G401.6 (cell line): ENCODE results near the gene RERE.

ENCODE experiments used
- FAIRE-seq: peaks from 2 replicates; lab custom pipeline; 2012; peaks lifted over from hg19 to GRCh38; lab: Jason Lieb, UNC

The RERE gene

DNA sequence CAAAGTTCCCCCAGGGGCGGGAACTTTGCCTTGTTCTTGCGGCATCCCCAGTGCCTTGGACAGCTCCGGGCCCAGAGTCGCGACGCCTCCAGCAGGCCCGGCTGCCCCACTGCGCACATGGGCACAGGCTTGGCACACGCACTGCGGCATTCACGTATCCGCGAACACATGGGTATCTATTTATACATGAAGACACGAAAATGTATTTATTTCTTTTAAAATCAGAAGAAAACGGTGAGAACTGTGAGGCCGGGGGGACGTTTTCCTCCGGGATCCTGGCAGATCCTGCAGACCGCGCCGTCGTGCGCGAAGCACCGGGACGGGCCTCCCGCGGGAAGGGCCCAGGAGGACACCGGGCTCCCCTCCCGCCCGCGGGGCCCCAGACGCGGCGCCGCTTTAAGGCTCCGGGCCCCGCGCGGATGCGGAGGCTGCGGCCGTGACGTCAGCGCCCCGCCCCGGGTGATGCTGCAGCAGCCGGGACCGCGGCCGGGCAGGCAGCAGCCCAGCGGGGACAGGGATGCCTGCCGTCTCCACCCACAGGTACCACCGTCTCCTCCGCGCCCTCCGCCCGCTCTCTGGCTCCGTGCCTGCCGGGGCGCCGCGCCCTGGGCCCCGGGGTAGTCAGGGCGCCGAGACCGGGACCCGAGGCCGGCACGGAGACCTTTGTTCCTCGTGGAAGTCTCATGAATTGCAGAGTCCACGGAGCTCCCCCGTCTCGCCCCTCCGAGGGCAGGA is 499.6 kb downstream of the RERE start, which contains the start of gene SLC45A1:
Gene SLC45A1, plus strand, starts transcription at position 468 of the 735 bp plus-strand sequence. CDS start 6,216 bp downstream, outside the sequence.
- FAIRE-seq, result no peak

DNA sequence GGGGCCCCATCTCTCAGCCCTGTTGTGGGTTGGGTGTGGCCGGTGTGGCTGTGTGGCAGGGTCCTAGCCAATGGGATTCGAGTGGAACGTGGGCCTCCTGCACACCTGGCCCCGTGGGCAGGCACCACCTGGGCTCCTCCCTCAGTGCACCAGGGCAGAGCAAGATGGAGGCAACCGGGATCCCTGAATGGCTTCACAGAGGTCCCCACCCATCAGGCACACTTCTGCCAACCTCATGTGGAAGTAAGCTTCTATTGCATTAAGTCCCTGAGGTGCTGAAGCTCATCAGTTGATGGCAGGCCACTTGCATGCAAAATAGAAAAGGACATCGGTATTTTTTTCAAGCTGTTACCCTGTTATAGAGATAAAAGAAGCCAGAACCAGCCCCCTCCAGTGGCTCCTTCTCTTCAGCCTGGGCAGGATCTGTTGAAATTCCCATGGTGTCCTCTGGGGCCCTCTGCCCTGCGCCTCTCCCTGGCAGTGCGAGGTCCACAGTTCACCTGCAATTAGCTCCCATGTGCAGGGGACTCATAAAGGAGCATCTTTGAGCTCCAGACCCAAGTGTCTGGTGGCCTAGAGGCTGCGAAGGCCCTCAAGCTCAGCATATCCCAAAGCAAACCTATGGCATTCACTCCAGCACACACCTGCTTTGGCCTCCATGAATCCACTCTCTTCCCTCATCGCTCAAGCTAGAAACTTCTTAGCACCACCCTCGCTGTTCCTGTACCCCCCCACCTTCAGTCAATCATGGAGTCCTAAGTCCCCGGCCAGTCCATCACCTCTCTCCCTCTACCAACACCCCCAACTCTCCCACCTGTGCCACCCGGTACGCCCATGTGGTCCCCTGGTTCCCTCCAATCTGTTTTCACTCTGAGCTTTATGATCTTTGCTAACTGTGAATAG is 501.6 kb downstream of the RERE start:
- no peak for FAIRE-seq

DNA sequence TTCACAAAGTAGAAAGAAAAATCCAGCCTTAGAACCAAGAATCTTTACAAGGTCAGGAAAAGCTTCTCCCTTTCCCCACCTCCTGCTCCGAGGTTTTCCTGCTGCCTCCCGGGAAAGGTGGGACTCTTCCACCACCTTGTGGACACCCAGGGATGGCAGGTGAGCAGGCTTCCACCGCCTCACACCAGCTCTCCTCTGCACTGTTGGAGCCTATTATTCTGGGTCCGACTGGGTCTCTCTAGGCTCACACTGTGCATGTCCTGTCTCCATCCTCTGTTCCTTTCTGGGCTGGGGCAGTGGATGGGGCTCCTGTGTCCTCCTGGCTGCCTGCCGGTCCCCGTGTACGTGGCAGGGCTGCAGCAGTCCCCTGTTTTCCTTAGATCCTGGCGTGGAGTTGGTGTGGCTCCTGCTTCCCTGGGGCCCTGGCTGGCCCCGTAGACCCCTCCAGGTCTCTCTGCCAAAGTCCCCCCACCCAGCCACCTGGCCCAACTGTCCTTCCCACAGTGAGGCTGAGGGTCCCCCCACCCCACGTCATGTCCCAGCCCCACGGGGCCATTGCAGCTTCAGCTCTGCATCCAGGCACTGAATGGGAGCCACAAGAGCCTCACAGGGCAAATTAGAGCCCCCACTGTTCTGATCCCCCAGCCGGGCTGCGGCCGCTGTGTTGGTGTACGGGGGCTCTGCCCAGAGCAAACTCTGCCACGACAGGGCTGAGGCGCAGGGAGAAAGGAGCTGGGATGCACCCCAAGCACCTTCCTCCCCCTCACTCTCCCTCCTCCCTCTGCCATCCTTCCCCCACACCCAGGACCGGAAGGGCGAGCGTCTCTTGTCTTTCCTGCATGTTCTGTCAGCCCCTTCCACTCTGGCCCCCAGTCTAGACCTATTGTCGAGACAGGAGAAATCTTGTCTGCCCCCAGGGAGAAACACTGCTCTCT is 502.8 kb downstream of the RERE start:
- FAIRE-seq, result peak; percentile 98

DNA sequence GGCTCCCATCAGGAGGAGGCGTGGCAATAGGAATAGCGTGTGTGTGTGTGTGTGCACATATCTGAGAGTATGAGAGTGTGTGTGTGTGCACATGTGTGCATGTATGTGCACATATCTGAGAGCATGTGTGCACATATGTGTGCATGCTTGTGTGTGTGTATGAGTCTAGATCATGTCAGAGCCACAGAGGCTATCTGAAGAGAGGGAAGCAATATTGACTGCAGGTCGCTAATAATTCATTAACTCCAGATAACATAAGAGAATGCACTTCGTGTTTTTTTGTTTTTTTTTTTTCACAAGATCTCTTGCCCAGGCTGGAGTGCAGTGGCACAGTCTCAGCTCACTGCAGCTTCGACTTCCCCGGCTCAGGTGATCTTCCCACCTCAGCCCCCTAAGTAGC is 504.2 kb downstream of the RERE start:
- FAIRE-seq, result no peak

DNA sequence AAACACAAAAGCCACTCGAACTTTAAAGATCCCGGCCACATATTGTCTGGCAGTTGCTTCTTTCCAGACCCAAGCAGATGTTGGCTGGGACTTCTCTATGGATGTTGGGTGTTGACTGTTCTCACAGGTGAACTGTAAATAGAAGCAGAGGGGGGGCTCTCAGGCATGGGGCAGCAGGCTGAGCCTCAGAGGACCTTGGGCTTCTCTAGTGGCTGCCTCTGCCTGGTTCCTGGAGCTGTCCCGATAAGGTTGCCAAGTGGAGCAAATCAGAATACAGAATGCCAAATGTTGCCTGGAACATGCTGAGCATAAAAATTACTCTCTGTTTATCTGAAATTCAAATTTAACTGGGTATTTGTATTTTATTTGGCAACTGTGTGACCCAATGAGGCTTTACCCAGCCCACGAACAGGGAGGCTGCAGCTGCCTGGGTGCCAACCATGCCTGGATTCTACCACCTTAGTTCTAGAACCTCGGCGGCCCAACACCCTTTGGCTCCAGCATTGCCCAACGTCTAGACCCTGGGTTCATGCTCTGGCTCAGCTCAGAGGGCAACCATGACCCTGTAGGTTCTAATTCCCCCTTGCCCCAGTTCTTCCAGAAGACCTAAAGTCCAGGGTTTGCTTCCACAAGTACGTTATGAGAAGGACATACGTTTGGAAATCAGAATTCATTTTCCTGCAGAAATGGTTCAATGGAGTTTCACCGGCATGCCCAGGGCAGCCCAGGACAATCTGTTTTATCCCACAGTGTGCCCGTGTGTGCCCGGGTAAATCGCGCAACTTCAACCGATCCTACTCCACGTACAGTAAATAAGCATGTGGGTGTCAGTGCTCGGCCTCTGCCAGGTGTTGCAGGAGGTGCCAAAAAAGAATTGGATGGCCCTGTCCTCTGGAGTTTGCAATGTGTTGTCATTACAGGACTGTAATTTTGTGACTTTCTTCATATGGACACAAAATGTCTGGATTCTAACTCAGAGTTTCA is 504.9 kb downstream of the RERE start:
- FAIRE-seq, result no peak

DNA sequence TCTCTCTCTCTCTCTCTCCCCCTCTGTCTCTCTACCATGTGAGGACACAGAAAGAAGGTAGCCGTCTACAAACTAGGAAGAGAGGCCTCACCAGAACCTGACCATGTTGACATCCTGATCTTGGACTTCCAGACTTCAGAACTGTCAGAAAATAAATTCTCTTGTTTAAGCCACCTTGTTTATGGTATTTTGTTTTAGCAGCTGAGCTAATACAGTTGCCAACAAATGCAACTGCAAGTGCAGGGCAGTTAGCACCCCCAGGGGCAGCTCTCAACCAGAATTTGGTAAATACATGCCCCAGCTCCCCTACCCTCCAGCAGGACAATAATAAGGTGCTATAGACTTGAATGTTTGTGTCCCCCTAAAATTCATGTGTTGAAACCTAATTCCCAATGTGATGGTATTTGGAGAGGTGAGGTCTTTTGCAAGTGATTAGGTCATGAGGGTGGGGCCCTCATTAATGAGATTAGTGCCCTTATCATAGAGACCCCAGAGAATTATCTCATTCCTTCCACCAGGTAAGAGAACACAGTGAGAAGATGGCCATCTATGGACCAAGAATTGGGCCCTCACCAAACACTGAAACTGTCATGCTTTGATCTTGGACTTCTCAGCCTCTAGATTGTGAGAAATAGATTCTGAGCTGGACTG is 506.2 kb downstream of the RERE start:
- FAIRE-seq, result no peak

DNA sequence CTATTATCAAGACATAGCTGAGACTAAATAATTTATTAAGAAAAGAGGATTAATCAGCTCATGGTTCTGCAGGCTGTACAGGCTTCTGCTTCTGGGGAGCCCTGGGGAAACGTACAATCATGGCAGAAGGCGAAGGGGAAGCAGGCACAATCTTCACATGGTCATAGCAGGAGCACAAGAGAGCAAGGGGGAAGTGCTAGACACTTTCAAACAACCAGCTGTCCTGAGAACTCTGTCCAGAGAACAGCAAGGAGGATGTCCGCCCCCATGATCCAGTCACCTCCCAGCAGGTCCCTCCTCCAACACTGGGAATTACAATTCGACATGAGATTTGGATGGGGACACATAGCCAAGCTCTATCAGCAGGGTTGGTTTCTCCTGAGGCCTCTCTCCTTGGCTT is 509.8 kb downstream of the RERE start:
- no peak for FAIRE-seq

DNA sequence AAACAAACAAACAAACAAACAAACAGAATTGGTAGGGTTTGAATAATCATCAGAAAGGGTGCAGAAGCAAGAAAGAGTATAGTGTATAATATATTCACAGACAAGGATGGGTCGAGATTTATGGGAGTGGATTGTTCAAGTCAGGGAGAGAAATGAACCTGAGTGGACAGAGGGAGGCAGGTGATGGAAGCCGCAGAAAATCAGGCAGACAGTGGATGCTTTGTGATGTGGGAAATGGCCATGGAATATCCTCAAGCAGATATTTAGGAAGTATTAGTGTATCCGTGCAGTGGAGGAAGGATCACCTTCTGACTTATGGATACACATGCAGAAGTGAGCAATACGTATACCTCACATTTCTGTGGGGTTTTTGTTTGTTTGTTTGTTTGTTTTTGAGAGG is 513.6 kb downstream of the RERE start:
- FAIRE-seq, result no peak

DNA sequence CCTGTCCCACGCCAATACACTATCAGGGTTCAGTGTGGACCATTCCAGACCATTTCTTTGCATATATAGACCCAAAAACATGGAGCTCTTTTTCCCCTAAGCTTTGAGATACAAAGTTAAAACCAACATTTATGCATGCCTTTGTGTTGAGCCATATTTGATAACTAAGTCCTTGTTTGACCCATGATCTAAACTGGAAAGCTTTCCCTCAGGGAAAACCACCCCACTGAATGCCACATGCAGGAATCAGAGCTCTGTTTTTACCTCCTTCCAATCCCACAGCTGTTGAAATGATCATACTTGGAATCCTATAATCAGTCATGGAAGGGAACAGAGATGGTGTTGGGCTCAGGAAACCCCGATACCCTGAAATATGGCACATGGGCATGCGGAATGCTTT is 514.3 kb downstream of the RERE start:
- peak; percentile 47 for FAIRE-seq
